ENCODE results near the gene NXF2B. TPM values are rescaled to one million over a fixed set of nuclear protein-coding genes. Genes with fewer than 3 reads are reported as not detected.
"Not testable (repeated sequence)": the region's sequence is repeated elsewhere in the genome, so short reads cannot be mapped to it uniquely, and the experiment has no call there.

NXF2B gene, protein sequence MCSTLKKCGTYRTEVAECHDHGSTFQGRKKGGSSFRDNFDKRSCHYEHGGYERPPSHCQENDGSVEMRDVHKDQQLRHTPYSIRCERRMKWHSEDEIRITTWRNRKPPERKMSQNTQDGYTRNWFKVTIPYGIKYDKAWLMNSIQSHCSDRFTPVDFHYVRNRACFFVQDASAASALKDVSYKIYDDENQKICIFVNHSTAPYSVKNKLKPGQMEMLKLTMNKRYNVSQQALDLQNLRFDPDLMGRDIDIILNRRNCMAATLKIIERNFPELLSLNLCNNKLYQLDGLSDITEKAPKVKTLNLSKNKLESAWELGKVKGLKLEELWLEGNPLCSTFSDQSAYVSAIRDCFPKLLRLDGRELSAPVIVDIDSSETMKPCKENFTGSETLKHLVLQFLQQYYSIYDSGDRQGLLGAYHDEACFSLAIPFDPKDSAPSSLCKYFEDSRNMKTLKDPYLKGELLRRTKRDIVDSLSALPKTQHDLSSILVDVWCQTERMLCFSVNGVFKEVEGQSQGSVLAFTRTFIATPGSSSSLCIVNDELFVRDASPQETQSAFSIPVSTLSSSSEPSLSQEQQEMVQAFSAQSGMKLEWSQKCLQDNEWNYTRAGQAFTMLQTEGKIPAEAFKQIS
- not detected in 2 replicates for total RNA-seq (2021)
- Bru-seq, nascent RNA, result not detected
- not detected for BruChase-seq, experiment 1, labeled RNA remaining after a 2-hour chase
- BruChase-seq, experiment 2, labeled RNA remaining after a 6-hour chase, result not detected
- long read RNA-seq, result 0 reads

DNA sequence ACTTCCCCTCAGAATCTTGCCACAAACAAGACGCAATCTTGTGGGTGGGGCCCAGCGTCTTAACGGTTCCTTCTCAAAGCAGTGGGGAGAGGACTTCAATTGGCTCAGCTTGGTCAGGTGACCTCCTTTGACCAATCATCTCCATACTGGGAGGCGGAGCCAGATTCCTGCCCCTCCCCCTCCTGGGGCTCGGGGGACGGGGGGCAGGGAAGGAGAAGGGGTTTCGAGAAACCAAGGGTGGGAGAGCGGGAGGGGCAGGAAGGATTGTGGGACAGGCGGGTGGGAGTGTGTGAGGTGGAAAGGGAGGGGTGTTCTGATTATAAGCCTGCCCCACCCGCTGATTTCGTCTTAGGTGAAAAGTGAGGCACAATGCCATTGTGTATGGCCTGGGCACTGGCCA is at the start of gene NXF2B:
Gene NXF2B (minus strand): TSS at position 101 of the 400 bp plus-strand sequence. CDS start 59,972 bp downstream, outside the sequence.
- BruUV-seq (replicated peaks); H3K36me3 ChIP-seq (ENCODE audit: insufficient read depth, low read length, poor library complexity, severe bottlenecking); CTCF ChIA-PET; H3K4me1 ChIP-seq (ENCODE audit: insufficient read depth, low read length, poor library complexity, severe bottlenecking); POLR2A ChIA-PET (ENCODE audit: low non-redundant PET); intact Hi-C loops (cut with micrococcal nuclease; ENCODE audit: unreplicated experiment); H3K27ac ChIP-seq (ENCODE audit: low read depth, low read length, poor library complexity, severe bottlenecking); H3K4me3 ChIP-seq (ENCODE audit: low read depth, low read length, poor library complexity, severe bottlenecking); DNase-seq (ENCODE audit: low spot score); H3K27me3 ChIP-seq (replicated peaks; ENCODE audit: insufficient read depth, low read depth, low read length, poor library complexity); H3K9me3 ChIP-seq (ENCODE audit: low read depth, low read length, poor library complexity, severe bottlenecking): not testable (repeated sequence)

DNA sequence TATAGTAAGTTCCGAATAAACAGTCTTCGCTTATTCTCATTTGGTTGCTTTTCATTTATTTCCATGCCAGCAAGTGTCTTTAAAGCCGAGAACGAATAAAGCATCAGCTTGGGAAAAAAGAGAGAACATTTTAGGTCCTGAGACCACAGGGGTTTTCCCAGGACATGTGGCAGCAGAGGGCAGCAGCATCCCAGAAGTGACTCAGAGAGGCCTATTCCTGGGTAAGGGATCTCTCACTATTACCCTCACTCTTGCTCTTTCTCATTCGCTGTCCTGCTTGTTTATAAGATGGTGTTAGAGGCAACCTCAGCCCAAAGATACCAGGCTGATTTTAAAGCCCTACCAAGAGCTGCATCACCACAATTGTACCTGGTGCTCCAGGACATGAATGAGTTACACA is 39.0 kb upstream of the NXF2B start:
- BruUV-seq (replicated peaks); intact Hi-C loops (cut with micrococcal nuclease; ENCODE audit: unreplicated experiment); H3K9me3 ChIP-seq (ENCODE audit: low read depth, low read length, poor library complexity, severe bottlenecking); H3K36me3 ChIP-seq (ENCODE audit: insufficient read depth, low read length, poor library complexity, severe bottlenecking); H3K4me1 ChIP-seq (ENCODE audit: insufficient read depth, low read length, poor library complexity, severe bottlenecking); POLR2A ChIA-PET (ENCODE audit: low non-redundant PET); CTCF ChIA-PET; H3K4me3 ChIP-seq (ENCODE audit: low read depth, low read length, poor library complexity, severe bottlenecking); H3K27me3 ChIP-seq (replicated peaks; ENCODE audit: insufficient read depth, low read depth, low read length, poor library complexity); DNase-seq (ENCODE audit: low spot score); H3K27ac ChIP-seq (ENCODE audit: low read depth, low read length, poor library complexity, severe bottlenecking): not testable (repeated sequence)

DNA sequence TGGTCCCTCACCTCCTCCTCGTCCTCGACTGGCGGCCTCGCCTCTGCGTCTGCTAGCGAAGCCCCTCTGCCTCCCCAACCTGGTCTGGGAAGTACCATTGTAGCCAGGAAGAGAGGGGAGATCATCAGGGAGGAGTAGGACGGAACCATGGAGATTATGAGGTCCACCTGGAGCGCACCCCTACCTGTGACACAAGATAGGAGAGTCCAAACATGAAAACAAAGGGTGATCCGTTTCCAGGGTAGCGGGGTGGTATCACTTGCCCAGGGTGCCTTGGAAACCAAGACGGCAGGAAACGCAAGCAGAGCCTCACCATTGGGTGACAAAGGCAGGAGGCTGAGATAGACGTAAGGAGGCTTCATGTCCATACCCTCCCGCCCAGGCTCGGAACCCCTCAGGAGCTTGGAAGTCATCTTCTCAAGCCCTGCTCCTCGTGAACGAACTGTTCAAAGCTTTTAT is 32.0 kb upstream of the NXF2B start, which contains the start of gene TCP11X2:
Gene TCP11X2 (minus strand): TSS at position 51 of the 459 bp plus-strand sequence.
- intact Hi-C loops (cut with micrococcal nuclease; ENCODE audit: unreplicated experiment); H3K36me3 ChIP-seq (ENCODE audit: insufficient read depth, low read length, poor library complexity, severe bottlenecking); CTCF ChIA-PET; H3K4me3 ChIP-seq (ENCODE audit: low read depth, low read length, poor library complexity, severe bottlenecking); H3K9me3 ChIP-seq (ENCODE audit: low read depth, low read length, poor library complexity, severe bottlenecking); H3K27me3 ChIP-seq (replicated peaks; ENCODE audit: insufficient read depth, low read depth, low read length, poor library complexity); BruUV-seq (replicated peaks); H3K27ac ChIP-seq (ENCODE audit: low read depth, low read length, poor library complexity, severe bottlenecking); H3K4me1 ChIP-seq (ENCODE audit: insufficient read depth, low read length, poor library complexity, severe bottlenecking); DNase-seq (ENCODE audit: low spot score); POLR2A ChIA-PET (ENCODE audit: low non-redundant PET): not testable (repeated sequence)

DNA sequence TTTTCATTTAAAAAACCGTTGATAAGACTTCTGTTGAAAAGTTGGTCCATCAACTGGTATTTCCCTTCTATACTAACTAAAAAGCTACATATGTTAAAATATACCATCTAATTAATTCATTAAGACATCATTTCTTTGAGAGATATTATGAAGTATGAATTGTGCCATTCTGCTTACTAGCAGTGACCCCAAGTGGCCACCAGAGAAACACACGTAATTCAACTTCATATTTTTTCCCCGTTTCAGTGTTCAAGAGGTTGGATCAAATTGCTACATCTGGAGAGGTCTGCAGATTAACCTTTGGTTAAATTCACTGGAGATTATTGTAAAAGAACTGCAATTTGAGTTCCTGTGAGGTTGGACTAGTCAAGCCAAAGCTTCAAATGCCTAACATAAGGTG is 30.4 kb upstream of the NXF2B start:
- H3K9me3 ChIP-seq (ENCODE audit: low read depth, low read length, poor library complexity, severe bottlenecking); CTCF ChIA-PET; H3K27me3 ChIP-seq (replicated peaks; ENCODE audit: insufficient read depth, low read depth, low read length, poor library complexity); H3K36me3 ChIP-seq (ENCODE audit: insufficient read depth, low read length, poor library complexity, severe bottlenecking); H3K4me3 ChIP-seq (ENCODE audit: low read depth, low read length, poor library complexity, severe bottlenecking); H3K27ac ChIP-seq (ENCODE audit: low read depth, low read length, poor library complexity, severe bottlenecking); DNase-seq (ENCODE audit: low spot score); H3K4me1 ChIP-seq (ENCODE audit: insufficient read depth, low read length, poor library complexity, severe bottlenecking); intact Hi-C loops (cut with micrococcal nuclease; ENCODE audit: unreplicated experiment); POLR2A ChIA-PET (ENCODE audit: low non-redundant PET); BruUV-seq (replicated peaks): not testable (repeated sequence)

DNA sequence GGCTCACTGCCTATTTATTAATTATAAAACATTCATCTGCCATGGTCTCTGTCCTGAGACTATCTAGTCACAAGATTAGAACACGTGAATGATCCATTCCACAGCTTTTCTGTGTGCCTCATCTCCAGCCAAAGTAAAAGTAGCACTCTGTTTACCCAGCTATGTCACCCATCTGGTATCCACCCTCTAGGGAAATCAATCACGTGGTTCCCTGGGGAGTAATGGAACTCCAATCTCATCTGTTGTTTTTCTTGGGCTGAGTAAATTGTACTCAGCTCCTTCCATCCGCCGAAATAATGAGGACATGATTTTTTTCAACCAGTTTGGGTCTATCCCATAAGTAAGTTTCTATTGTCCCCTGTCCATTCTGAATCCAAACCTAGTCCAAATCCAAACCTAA is 18.8 kb upstream of the NXF2B start:
- BruUV-seq (replicated peaks); H3K27ac ChIP-seq (ENCODE audit: low read depth, low read length, poor library complexity, severe bottlenecking); H3K27me3 ChIP-seq (replicated peaks; ENCODE audit: insufficient read depth, low read depth, low read length, poor library complexity); POLR2A ChIA-PET (ENCODE audit: low non-redundant PET); intact Hi-C loops (cut with micrococcal nuclease; ENCODE audit: unreplicated experiment); H3K36me3 ChIP-seq (ENCODE audit: insufficient read depth, low read length, poor library complexity, severe bottlenecking); DNase-seq (ENCODE audit: low spot score); H3K4me3 ChIP-seq (ENCODE audit: low read depth, low read length, poor library complexity, severe bottlenecking); CTCF ChIA-PET; H3K9me3 ChIP-seq (ENCODE audit: low read depth, low read length, poor library complexity, severe bottlenecking); H3K4me1 ChIP-seq (ENCODE audit: insufficient read depth, low read length, poor library complexity, severe bottlenecking): not testable (repeated sequence)

DNA sequence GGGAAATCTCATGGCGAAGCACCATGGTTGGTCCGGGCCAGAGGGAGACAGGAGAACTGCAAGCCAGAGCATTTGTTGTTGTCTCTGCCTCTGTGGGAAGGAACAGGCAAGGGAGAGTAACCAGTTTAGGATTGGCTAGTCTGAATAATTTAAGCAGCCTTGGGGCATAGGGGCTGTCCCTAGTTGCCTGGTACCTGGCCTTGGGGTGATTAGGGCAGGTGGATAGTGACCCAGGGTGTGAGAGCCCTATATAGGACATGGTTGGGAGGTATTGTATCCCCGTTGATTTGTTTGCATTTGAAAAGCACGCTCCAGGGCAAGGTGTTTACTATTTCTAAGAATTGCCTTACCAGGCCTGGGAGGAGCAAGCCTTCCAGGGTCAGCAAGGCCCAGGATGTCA is 25.3 kb downstream of the NXF2B start:
- CTCF ChIA-PET; DNase-seq (ENCODE audit: low spot score); H3K4me3 ChIP-seq (ENCODE audit: low read depth, low read length, poor library complexity, severe bottlenecking); H3K9me3 ChIP-seq (ENCODE audit: low read depth, low read length, poor library complexity, severe bottlenecking); BruUV-seq (replicated peaks); H3K4me1 ChIP-seq (ENCODE audit: insufficient read depth, low read length, poor library complexity, severe bottlenecking); POLR2A ChIA-PET (ENCODE audit: low non-redundant PET); H3K36me3 ChIP-seq (ENCODE audit: insufficient read depth, low read length, poor library complexity, severe bottlenecking); H3K27me3 ChIP-seq (replicated peaks; ENCODE audit: insufficient read depth, low read depth, low read length, poor library complexity); H3K27ac ChIP-seq (ENCODE audit: low read depth, low read length, poor library complexity, severe bottlenecking); intact Hi-C loops (cut with micrococcal nuclease; ENCODE audit: unreplicated experiment): not testable (repeated sequence)
